Stimulated activated memory B cell treated with anti-CD40 and anti-IgM and Interleukin-4, amounts not matched to agents 10 μg/mL and 1 μg/mL and 100 μg/mL, for 72 hours (primary cell): ENCODE results near the gene CARMIL1.
A peak's percentile ranks its signal among the peaks of the same experiment; 100 is the strongest.

Experiments
- ATAC-seq: fragments of 150-1000 bp; cut with Tn5 transposase; 2 replicates; pipeline ENCODE4 v1.10.0; 2021
- H3K27ac Mint-ChIP-seq: one replicate; pipeline ENCODE4 v1.8.0; 2022; ENCODE audit warnings: mild to moderate bottlenecking, mixed read lengths
- H3K27me3 Mint-ChIP-seq: one replicate; pipeline ENCODE4 v1.8.0; 2022; ENCODE audit warnings: mixed read lengths
- H3K36me3 Mint-ChIP-seq: one replicate; pipeline ENCODE4 v1.8.0; 2022; ENCODE audit warnings: mixed read lengths
- H3K4me1 Mint-ChIP-seq: one replicate; pipeline ENCODE4 v1.8.0; 2022; ENCODE audit warnings: mixed read lengths
- H3K4me3 Mint-ChIP-seq: one replicate; pipeline ENCODE4 v1.8.0; 2022; ENCODE audit warnings: mild to moderate bottlenecking, moderate library complexity, mixed read lengths
- H3K9me3 Mint-ChIP-seq: one replicate; pipeline ENCODE4 v1.8.0; 2022; ENCODE audit warnings: mixed read lengths

CARMIL1 gene

GRCh38 chr6:25259756-25260155 is 19.4 kb upstream of the CARMIL1 start:
- no peak for ATAC-seq
- H3K4me3 Mint-ChIP-seq = no peak overlapping the region
- H3K4me1 Mint-ChIP-seq = no peaks in the 10 kb centered on the region
- H3K27me3 Mint-ChIP-seq = peaks cover 8% of the 10 kb centered on the region
- H3K36me3 Mint-ChIP-seq = no peaks in the 10 kb centered on the region
- H3K27ac Mint-ChIP-seq = no peak overlapping the region
- H3K9me3 Mint-ChIP-seq = no peaks in the 10 kb centered on the region

GRCh38 chr6:25263657-25264056 is 15.5 kb upstream of the CARMIL1 start:
- Mint-ChIP-seq H3K27me3 (no peaks in the 10 kb centered on the region), H3K9me3 (no peaks in the 10 kb centered on the region), H3K4me1 (no peaks in the 10 kb centered on the region), H3K36me3 (no peaks in the 10 kb centered on the region), H3K27ac (no peak overlapping the region), H3K4me3 (no peak overlapping the region)
- ATAC-seq = no peak

- H3K27ac Mint-ChIP-seq = no peak overlapping the region
These were observed 12.6 kb upstream of the CARMIL1 start for GRCh38 chr6:25266456-25267100.

GRCh38 chr6:25267662-25268061 is 11.5 kb upstream of the CARMIL1 start:
- Mint-ChIP-seq H3K27ac (no peak overlapping the region), H3K9me3 (no peaks in the 10 kb centered on the region), H3K36me3 (no peaks in the 10 kb centered on the region), H3K27me3 (peaks cover 24% of the 10 kb centered on the region), H3K4me1 (no peaks in the 10 kb centered on the region), H3K4me3 (no peak overlapping the region)
- ATAC-seq = no peak

More at GRCh38 chr6:25266456-25267100, 12.6 kb upstream of the CARMIL1 start:
- peaks cover 13% of the 10 kb centered on the region for H3K27me3 Mint-ChIP-seq
- H3K36me3 Mint-ChIP-seq = no peaks in the 10 kb centered on the region
- H3K9me3 Mint-ChIP-seq = no peaks in the 10 kb centered on the region
- no peaks in the 10 kb centered on the region for H3K4me1 Mint-ChIP-seq
- no peak overlapping the region for H3K4me3 Mint-ChIP-seq
- ATAC-seq = no peak

- Mint-ChIP-seq H3K4me1 (no peaks in the 10 kb centered on the region), H3K27me3 (peaks cover 49% of the 10 kb centered on the region), H3K4me3 (no peak overlapping the region), H3K9me3 (no peaks in the 10 kb centered on the region), H3K36me3 (no peaks in the 10 kb centered on the region), H3K27ac (no peak overlapping the region)
- no peak for ATAC-seq
These were observed 8.6 kb upstream of the CARMIL1 start for GRCh38 chr6:25270559-25270958.

- no peak overlapping the region for H3K27ac Mint-ChIP-seq
- peaks cover 22% of the 10 kb centered on the region for H3K4me1 Mint-ChIP-seq
- H3K4me3 Mint-ChIP-seq = no peak overlapping the region
- ATAC-seq = no peak
- no peaks in the 10 kb centered on the region for H3K9me3 Mint-ChIP-seq
- peaks cover 36% of the 10 kb centered on the region for H3K27me3 Mint-ChIP-seq
- H3K36me3 Mint-ChIP-seq = no peaks in the 10 kb centered on the region
These were observed 3.7 kb upstream of the CARMIL1 start for GRCh38 chr6:25275436-25275835.

GRCh38 chr6:25277386-25277785 is 1.8 kb upstream of the CARMIL1 start:
- Mint-ChIP-seq H3K4me3 (no peak overlapping the region), H3K4me1 (peaks cover 30% of the 10 kb centered on the region), H3K27ac (no peak overlapping the region), H3K27me3 (peaks cover 27% of the 10 kb centered on the region), H3K36me3 (no peaks in the 10 kb centered on the region), H3K9me3 (no peaks in the 10 kb centered on the region)
- no peak for ATAC-seq

GRCh38 chr6:25277857-25278256 is 1.3 kb upstream of the CARMIL1 start:
- peaks cover 23% of the 10 kb centered on the region for H3K27me3 Mint-ChIP-seq

GRCh38 chr6:25278261-25278913 is 787 bp upstream of the CARMIL1 start:
- peaks cover 17% of the 10 kb centered on the region for H3K27me3 Mint-ChIP-seq
- peak overlapping the region; percentile 72 for H3K27ac Mint-ChIP-seq
- H3K36me3 Mint-ChIP-seq = no peaks in the 10 kb centered on the region
- ATAC-seq = peak; percentile 14
- H3K4me1 Mint-ChIP-seq = peaks cover 30% of the 10 kb centered on the region
- H3K4me3 Mint-ChIP-seq = peak overlapping the region; percentile 85
- H3K9me3 Mint-ChIP-seq = no peaks in the 10 kb centered on the region

More at GRCh38 chr6:25277857-25278256, 1.3 kb upstream of the CARMIL1 start:
- Mint-ChIP-seq H3K4me3 (peak overlapping the region; percentile 45), H3K9me3 (no peaks in the 10 kb centered on the region), H3K4me1 (peaks cover 30% of the 10 kb centered on the region), H3K27ac (no peak overlapping the region), H3K36me3 (no peaks in the 10 kb centered on the region)
- no peak for ATAC-seq

- peaks cover 30% of the 10 kb centered on the region for H3K4me1 Mint-ChIP-seq
- H3K9me3 Mint-ChIP-seq = no peaks in the 10 kb centered on the region
- H3K36me3 Mint-ChIP-seq = no peaks in the 10 kb centered on the region
- peak; percentile 44 for ATAC-seq
- peak overlapping the region; percentile 72 for H3K27ac Mint-ChIP-seq
- peak overlapping the region; percentile 85 for H3K4me3 Mint-ChIP-seq
- peaks cover 3% of the 10 kb centered on the region for H3K27me3 Mint-ChIP-seq
These were observed 672 bp downstream of the CARMIL1 start for GRCh38 chr6:25279748-25280343.

- Mint-ChIP-seq H3K27me3 (no peaks in the 10 kb centered on the region), H3K27ac (peak overlapping the region; percentile 72), H3K36me3 (no peaks in the 10 kb centered on the region), H3K4me1 (peaks cover 30% of the 10 kb centered on the region), H3K9me3 (no peaks in the 10 kb centered on the region), H3K4me3 (peak overlapping the region; percentile 85)
- ATAC-seq = no peak
These were observed 1.3 kb downstream of the CARMIL1 start for GRCh38 chr6:25280344-25281074.

GRCh38 chr6:25286891-25287290 is 7.7 kb downstream of the CARMIL1 start:
- H3K9me3 Mint-ChIP-seq = no peaks in the 10 kb centered on the region
- H3K4me1 Mint-ChIP-seq = no peaks in the 10 kb centered on the region
- no peaks in the 10 kb centered on the region for H3K27me3 Mint-ChIP-seq
- H3K27ac Mint-ChIP-seq = no peak overlapping the region
- ATAC-seq = no peak
- H3K4me3 Mint-ChIP-seq = no peak overlapping the region
- no peaks in the 10 kb centered on the region for H3K36me3 Mint-ChIP-seq

- no peaks in the 10 kb centered on the region for H3K27me3 Mint-ChIP-seq
- H3K4me3 Mint-ChIP-seq = no peak overlapping the region
- no peaks in the 10 kb centered on the region for H3K36me3 Mint-ChIP-seq
- no peaks in the 10 kb centered on the region for H3K4me1 Mint-ChIP-seq
- H3K9me3 Mint-ChIP-seq = no peaks in the 10 kb centered on the region
- H3K27ac Mint-ChIP-seq = no peak overlapping the region
- no peak for ATAC-seq
These were observed 8.8 kb downstream of the CARMIL1 start for GRCh38 chr6:25287941-25288340.

- Mint-ChIP-seq H3K4me1 (no peaks in the 10 kb centered on the region), H3K9me3 (no peaks in the 10 kb centered on the region), H3K36me3 (no peaks in the 10 kb centered on the region), H3K27ac (no peak overlapping the region), H3K4me3 (no peak overlapping the region), H3K27me3 (no peaks in the 10 kb centered on the region)
- no peak for ATAC-seq
These were observed 9.3 kb downstream of the CARMIL1 start for GRCh38 chr6:25288518-25288917.

GRCh38 chr6:25290306-25291060 is 11.3 kb downstream of the CARMIL1 start:
- H3K27me3 Mint-ChIP-seq = no peaks in the 10 kb centered on the region
- no peak overlapping the region for H3K27ac Mint-ChIP-seq
- H3K36me3 Mint-ChIP-seq = no peaks in the 10 kb centered on the region
- H3K9me3 Mint-ChIP-seq = no peaks in the 10 kb centered on the region
- H3K4me3 Mint-ChIP-seq = no peak overlapping the region
- ATAC-seq = no peak
- H3K4me1 Mint-ChIP-seq = no peaks in the 10 kb centered on the region
